Measurements from ENCODE around the gene PRKCB.

DNA sequence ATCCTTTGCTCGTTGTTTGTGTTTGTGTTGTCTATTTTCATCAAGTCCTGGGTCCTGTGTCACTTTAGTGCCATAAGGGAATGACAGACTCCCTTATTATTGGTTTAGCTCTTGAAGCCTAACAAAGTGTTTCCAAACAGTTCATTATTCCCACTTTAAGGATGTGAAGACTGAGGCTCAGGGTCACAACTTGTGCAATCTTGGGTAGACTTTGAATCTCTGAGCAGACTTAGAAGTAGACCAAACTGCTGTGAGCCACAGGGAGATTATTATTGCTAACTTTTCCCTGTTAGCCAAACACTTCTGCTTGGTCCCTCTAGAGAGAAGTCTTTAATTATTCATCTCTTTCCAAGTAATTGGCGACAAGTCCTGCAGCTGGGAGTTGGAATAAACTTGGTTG lies 31.8 kb downstream of the PRKCB start:
- TF ChIP-seq, protein P1, sequence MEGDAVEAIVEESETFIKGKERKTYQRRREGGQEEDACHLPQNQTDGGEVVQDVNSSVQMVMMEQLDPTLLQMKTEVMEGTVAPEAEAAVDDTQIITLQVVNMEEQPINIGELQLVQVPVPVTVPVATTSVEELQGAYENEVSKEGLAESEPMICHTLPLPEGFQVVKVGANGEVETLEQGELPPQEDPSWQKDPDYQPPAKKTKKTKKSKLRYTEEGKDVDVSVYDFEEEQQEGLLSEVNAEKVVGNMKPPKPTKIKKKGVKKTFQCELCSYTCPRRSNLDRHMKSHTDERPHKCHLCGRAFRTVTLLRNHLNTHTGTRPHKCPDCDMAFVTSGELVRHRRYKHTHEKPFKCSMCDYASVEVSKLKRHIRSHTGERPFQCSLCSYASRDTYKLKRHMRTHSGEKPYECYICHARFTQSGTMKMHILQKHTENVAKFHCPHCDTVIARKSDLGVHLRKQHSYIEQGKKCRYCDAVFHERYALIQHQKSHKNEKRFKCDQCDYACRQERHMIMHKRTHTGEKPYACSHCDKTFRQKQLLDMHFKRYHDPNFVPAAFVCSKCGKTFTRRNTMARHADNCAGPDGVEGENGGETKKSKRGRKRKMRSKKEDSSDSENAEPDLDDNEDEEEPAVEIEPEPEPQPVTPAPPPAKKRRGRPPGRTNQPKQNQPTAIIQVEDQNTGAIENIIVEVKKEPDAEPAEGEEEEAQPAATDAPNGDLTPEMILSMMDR (IDR thresholded peaks at IDR 0.05) = no peak
- TF ChIP-seq POLR2A (IDR thresholded peaks at IDR 0.05) (no peak), POLR2AphosphoS5 (IDR thresholded peaks at IDR 0.05) (no peak)
